HG03196 (cell line): ENCODE measurements around the gene DOP1B.

Experiments
- ATAC-seq: cut with Tn5 transposase; IDR thresholded peaks from one replicate; pipeline ENCODE4 v1.9.1; 2021; ENCODE audit not compliant: unreplicated experiment

DOP1B gene

DNA sequence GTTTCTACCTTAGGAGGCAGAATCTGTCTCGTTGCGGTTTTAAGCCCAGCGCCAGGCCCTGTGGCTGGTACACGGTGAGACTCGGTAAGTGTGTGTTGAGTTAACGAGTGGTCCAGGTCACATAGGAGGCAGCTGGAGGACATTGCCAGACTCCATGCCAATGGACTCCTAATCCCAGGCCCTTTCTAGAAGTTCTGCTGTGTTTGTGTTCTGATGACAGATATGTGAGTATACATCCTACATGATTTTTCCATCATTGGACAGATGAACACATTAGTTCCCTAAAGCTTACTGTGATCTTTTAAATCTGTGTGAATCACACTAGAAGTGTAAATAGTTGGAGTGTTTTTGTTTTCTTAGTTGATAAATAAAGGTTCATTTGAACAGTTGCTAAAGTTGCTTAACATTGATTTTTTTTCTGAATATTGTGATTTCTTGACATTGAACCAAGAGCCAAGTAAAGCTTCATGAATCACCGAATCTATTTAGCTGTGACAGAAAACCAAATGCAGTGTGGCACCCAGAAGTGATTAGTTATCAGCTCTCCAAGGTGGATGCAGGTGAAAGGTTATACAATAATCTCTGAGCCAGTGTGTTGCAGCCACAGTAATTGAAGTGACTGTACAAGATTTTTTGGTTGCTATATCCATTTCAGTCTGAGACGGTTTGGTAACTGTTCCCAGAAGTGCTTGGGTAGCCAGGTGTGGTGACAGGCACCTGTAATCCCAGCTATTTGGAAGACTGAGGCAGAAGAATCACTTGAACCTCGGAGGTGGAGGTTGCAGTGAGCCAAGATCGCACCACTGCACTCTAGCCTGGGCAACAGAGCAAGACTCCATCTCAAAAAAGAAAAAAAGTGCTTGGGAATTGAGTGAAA, 46.3 kb downstream of the DOP1B start:
- no peak for ATAC-seq

- no peak for ATAC-seq
Observed at GRCh38 chr21:36203603-36203889, 46.9 kb downstream of the DOP1B start.

GRCh38 chr21:36204980-36205379, 48.4 kb downstream of the DOP1B start:
- no peak for ATAC-seq

GRCh38 chr21:36205962-36206361, 49.3 kb downstream of the DOP1B start:
- ATAC-seq, result no peak
